GM23338 (cell line): ENCODE measurements around the gene PNPLA2. TPM values are rescaled to one million over a fixed set of nuclear protein-coding genes. Genes with fewer than 3 reads are reported as not detected.

Experiments used
- ATAC-seq: fragments of 200-7000 bp; cut with Tn5 transposase; 3 replicates; pipeline ENCODE4 v1.9.1; 2020
- DNase-seq: peaks from one replicate; pipeline ENCODE4 v3.0.0-alpha.2; 2015; ENCODE audit warnings: low spot score
- H2AFZ ChIP-seq: fragments of 200-600 bp; sonication (generic); 2 replicates; pipeline ENCODE4 v1.8.0; 2016; ENCODE audit warnings: antibody characterized with exemption, mild to moderate bottlenecking, moderate library complexity
- H3F3A ChIP-seq: fragments of 200-600 bp; sonication (generic); replicated peaks from 2 replicates; pipeline ENCODE4 v1.8.0; 2017; ENCODE audit warnings: antibody characterized with exemption, mixed run types, low read depth
- H3K27ac ChIP-seq: fragments of 200-600 bp; sonication (generic); 2 replicates; pipeline ENCODE4 v1.6.1; 2016; ENCODE audit warnings: low read depth
- H3K27me3 ChIP-seq: fragments of 200-600 bp; sonication (generic); 2 replicates; pipeline ENCODE4 v1.8.0; 2016; ENCODE audit warnings: mild to moderate bottlenecking, mixed run types, moderate library complexity; ENCODE audit not compliant: insufficient read depth
- H3K36me3 ChIP-seq: fragments of 200-600 bp; sonication (generic); 2 replicates; pipeline ENCODE4 v1.8.0; 2016; ENCODE audit warnings: mild to moderate bottlenecking; ENCODE audit not compliant: insufficient read depth
- H3K4me1 ChIP-seq: fragments of 200-600 bp; sonication (generic); 2 replicates; pipeline ENCODE4 v1.8.0; 2016; ENCODE audit warnings: mild to moderate bottlenecking, moderate library complexity; ENCODE audit not compliant: insufficient read depth
- H3K4me2 ChIP-seq: fragments of 200-600 bp; sonication (generic); 2 replicates; pipeline ENCODE4 v1.7.1; 2017; ENCODE audit warnings: mixed run types
- H3K4me3 ChIP-seq: fragments of 200-600 bp; sonication (generic); 2 replicates; pipeline ENCODE4 v1.6.1; 2016; ENCODE audit warnings: mixed run types
- H3K79me2 ChIP-seq: fragments of 200-600 bp; sonication (generic); replicated peaks from 2 replicates; pipeline ENCODE4 v1.8.0; 2017; ENCODE audit warnings: mild to moderate bottlenecking; ENCODE audit not compliant: insufficient read depth
- H3K9me2 ChIP-seq: fragments of 200-600 bp; sonication (generic); 2 replicates; pipeline ENCODE4 v1.8.0; 2017; ENCODE audit not compliant: insufficient read depth
- H4K20me1 ChIP-seq: fragments of 200-600 bp; sonication (generic); replicated peaks from 2 replicates; pipeline ENCODE4 v1.8.0; 2017; ENCODE audit warnings: mild to moderate bottlenecking; ENCODE audit not compliant: insufficient read depth
- H3K27ac Mint-ChIP-seq: 2 replicates; pipeline ENCODE4 v1.8.0; 2020; ENCODE audit warnings: inconsistent platforms, mild to moderate bottlenecking, moderate library complexity, mixed read lengths
- H3K27me3 Mint-ChIP-seq: 3 replicates; pipeline ENCODE4 v1.8.0; 2022; ENCODE audit warnings: low read depth, mild to moderate bottlenecking, moderate library complexity, mixed read lengths, inconsistent platforms; ENCODE audit not compliant: insufficient read depth, poor library complexity
- H3K36me3 Mint-ChIP-seq: 3 replicates; pipeline ENCODE4 v1.8.0; 2021; ENCODE audit warnings: low read depth, mild to moderate bottlenecking, inconsistent platforms, moderate library complexity, mixed read lengths
- H3K4me1 Mint-ChIP-seq: 3 replicates; pipeline ENCODE4 v1.8.0; 2020; ENCODE audit warnings: mild to moderate bottlenecking, inconsistent platforms, mixed read lengths
- H3K4me3 Mint-ChIP-seq: 3 replicates; pipeline ENCODE4 v1.8.0; 2021; ENCODE audit warnings: moderate library complexity, mild to moderate bottlenecking, inconsistent platforms, mixed read lengths
- H3K9me3 Mint-ChIP-seq: 3 replicates; pipeline ENCODE4 v1.8.0; 2020; ENCODE audit warnings: moderate library complexity, mild to moderate bottlenecking, inconsistent platforms, mixed read lengths
- CREB1 ChIP-seq: fragments of 250-450 bp; sonication (Bioruptor Pico); IDR thresholded peaks from 2 replicates; pipeline ENCODE4 v1.5.0; 2020; ENCODE audit warnings: low read depth, mild to moderate bottlenecking, moderate library complexity
- EZH2 ChIP-seq: fragments of 200-600 bp; sonication (generic); IDR thresholded peaks from one replicate; pipeline ENCODE4 v1.8.0; 2017; ENCODE audit warnings: antibody characterized with exemption, mild to moderate bottlenecking, low read depth; ENCODE audit not compliant: unreplicated experiment
- NANOG ChIP-seq: IDR thresholded peaks from 2 replicates; pipeline ENCODE4 v1.6.1; 2016; ENCODE audit warnings: antibody characterized with exemption, borderline replicate concordance
- POLR2AphosphoS5 ChIP-seq: IDR thresholded peaks from 2 replicates; pipeline ENCODE4 v1.6.1; 2016; ENCODE audit warnings: antibody characterized with exemption, low read depth
- STAT1 ChIP-seq: IDR thresholded peaks from one replicate; pipeline ENCODE4 v1.6.1; 2016; ENCODE audit warnings: antibody characterized with exemption; ENCODE audit not compliant: unreplicated experiment
- ZNF114 ChIP-seq: fragments of 250-450 bp; sonication (Bioruptor Pico); IDR thresholded peaks from 2 replicates; pipeline ENCODE4 v1.5.0; 2020; ENCODE audit warnings: mild to moderate bottlenecking, moderate library complexity
- polyA plus RNA-seq: library from polyadenylated mRNA; unstranded; fragments of >200 nt; fragmentation: Nextera tagmentation; extraction: Ambion mirVana; gene quantifications from 2 replicates; pipeline ENCODE4 v1.2.1, GENCODE V29; 2016
- total RNA-seq: library from RNA; depleted of rRNA; stranded (reverse); fragments of >200 nt; shearing (Covaris generic); gene quantifications from 2 replicates; pipeline ENCODE4 v1.2.3, GENCODE V29; 2014
- TF ChIP-seq, protein P1 (sequence below): fragments of 250-450 bp; sonication (Bioruptor Pico); IDR thresholded peaks from 2 replicates; pipeline ENCODE4 v1.5.0; 2020; ENCODE audit warnings: mild to moderate bottlenecking, moderate library complexity
- TF ChIP-seq, protein P2 (sequence below): IDR thresholded peaks from 2 replicates; pipeline ENCODE4 v1.6.1; 2016; ENCODE audit warnings: antibody characterized with exemption

PNPLA2 gene
- total and polyA plus RNA-seq, 2 experiments from 2014 or later: 31.1 to 45.6 TPM

DNA sequence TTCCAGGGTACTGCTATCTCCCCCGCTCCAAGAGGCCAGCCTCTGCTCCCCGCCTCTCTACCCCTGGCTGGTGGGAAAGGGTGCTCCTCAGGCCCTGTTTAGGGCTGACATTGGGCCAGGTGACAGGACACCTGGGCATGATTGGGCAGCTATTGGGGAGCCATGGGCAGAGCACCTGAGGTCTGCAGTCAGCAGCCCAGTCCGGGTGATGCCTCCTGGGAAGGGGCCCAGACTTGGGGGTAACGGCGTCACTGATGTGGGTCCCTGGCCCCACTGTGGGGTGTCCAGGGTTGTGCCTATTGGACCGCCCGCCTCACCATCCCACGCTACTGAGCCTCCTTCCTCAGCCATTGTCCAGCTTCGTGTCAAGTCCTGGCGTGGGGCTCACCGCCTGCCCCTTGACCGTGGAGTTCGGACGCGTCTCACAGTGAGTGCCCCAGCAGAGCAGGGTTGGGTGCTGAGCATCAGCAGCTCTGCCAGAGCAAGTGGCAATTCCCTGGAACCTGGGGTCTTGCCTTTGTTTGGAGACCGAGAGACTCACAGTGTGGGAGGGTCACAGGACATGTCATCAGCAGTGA, 38.7 kb upstream of the PNPLA2 start (continued):
- TF ChIP-seq, protein P1, sequence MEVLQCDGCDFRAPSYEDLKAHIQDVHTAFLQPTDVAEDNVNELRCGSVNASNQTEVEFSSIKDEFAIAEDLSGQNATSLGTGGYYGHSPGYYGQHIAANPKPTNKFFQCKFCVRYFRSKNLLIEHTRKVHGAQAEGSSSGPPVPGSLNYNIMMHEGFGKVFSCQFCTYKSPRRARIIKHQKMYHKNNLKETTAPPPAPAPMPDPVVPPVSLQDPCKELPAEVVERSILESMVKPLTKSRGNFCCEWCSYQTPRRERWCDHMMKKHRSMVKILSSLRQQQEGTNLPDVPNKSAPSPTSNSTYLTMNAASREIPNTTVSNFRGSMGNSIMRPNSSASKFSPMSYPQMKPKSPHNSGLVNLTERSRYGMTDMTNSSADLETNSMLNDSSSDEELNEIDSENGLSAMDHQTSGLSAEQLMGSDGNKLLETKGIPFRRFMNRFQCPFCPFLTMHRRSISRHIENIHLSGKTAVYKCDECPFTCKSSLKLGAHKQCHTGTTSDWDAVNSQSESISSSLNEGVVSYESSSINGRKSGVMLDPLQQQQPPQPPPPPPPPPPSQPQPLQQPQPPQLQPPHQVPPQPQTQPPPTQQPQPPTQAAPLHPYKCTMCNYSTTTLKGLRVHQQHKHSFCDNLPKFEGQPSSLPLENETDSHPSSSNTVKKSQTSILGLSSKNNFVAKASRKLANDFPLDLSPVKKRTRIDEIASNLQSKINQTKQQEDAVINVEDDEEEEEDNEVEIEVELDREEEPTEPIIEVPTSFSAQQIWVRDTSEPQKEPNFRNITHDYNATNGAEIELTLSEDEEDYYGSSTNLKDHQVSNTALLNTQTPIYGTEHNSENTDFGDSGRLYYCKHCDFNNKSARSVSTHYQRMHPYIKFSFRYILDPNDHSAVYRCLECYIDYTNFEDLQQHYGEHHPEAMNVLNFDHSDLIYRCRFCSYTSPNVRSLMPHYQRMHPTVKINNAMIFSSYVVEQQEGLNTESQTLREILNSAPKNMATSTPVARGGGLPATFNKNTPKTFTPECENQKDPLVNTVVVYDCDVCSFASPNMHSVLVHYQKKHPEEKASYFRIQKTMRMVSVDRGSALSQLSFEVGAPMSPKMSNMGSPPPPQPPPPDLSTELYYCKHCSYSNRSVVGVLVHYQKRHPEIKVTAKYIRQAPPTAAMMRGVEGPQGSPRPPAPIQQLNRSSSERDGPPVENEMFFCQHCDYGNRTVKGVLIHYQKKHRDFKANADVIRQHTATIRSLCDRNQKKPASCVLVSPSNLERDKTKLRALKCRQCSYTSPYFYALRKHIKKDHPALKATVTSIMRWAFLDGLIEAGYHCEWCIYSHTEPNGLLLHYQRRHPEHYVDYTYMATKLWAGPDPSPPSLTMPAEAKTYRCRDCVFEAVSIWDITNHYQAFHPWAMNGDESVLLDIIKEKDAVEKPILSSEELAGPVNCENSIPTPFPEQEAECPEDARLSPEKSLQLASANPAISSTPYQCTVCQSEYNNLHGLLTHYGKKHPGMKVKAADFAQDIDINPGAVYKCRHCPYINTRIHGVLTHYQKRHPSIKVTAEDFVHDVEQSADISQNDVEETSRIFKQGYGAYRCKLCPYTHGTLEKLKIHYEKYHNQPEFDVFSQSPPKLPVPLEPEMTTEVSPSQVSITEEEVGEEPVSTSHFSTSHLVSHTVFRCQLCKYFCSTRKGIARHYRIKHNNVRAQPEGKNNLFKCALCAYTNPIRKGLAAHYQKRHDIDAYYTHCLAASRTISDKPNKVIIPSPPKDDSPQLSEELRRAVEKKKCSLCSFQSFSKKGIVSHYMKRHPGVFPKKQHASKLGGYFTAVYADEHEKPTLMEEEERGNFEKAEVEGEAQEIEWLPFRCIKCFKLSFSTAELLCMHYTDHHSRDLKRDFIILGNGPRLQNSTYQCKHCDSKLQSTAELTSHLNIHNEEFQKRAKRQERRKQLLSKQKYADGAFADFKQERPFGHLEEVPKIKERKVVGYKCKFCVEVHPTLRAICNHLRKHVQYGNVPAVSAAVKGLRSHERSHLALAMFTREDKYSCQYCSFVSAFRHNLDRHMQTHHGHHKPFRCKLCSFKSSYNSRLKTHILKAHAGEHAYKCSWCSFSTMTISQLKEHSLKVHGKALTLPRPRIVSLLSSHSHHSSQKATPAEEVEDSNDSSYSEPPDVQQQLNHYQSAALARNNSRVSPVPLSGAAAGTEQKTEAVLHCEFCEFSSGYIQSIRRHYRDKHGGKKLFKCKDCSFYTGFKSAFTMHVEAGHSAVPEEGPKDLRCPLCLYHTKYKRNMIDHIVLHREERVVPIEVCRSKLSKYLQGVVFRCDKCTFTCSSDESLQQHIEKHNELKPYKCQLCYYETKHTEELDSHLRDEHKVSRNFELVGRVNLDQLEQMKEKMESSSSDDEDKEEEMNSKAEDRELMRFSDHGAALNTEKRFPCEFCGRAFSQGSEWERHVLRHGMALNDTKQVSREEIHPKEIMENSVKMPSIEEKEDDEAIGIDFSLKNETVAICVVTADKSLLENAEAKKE (CRISPR knock-in tag): no peak
- no peak for TF ChIP-seq ZNF114 (CRISPR knock-in tag)

DNA sequence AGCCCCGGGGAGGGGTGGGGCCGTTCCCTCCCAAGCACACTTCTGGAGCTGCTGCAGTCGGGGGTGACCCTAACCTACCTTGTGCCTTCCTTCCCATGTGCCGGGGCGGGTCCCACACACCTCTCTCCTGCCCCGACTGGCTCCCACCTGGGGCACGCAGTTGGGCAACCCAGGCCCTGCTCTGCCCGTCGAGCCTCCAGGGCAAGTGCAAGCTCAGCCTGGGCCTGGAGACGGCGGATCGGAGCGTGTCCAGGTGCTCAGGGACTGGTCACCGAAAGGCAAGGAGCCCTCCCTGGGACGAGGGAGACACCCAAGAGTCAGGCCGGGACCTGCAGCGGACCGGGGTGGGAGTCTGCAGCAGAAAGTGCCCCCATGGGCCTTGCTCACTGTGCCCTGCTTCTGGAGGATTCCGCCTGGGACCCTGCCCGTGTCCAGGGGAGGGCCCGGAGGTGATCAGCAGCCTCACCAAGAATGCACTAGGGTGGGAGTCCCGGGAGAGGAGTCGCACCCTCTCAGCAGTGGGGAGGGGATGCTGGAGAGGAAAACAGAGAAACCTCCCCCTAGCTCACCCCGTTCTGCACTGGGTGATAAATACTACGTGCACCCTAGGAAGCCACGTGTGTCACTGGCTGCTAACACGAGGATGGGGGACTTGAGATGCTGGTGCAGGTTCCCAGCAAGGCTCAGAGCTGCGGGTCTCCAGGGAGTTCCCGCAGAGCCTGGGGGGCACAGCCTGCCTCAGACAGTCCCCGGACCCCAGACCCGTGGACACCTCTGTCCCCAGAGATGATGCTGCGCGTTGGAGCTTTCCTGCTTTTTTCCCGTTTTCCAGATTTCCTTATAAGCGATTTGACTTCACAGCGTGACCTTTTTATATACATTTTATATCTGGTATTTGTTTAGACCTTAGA, 36.2 kb upstream of the PNPLA2 start:
- Histone ChIP-seq H3K79me2 (peaks cover 7% of the 10 kb centered on the region), H2AFZ (no peak overlapping the region), H3F3A (peaks cover 10% of the 10 kb centered on the region), H3K27me3 (no peaks in the 10 kb centered on the region), H3K36me3 (no peaks in the 10 kb centered on the region), H4K20me1 (peaks cover 11% of the 10 kb centered on the region), H3K4me3 (peak overlapping the region; percentile 7; the same call in 1 of the 2 replicates), H3K9me2 (no peaks in the 10 kb centered on the region), H3K4me1 (peaks cover 14% of the 10 kb centered on the region), H3K27ac (peak overlapping the region; percentile 60; the same call in 1 of the 2 replicates), H3K4me2 (peak overlapping the region; percentile 19)
- peak overlapping the region; percentile 59; the same call in 1 of the 3 replicates for H3K4me3 Mint-ChIP-seq
- H3K27ac Mint-ChIP-seq: peak overlapping the region; percentile 67; the same call in 1 of the 2 replicates
- peaks cover 30% of the 10 kb centered on the region for H3K4me1 Mint-ChIP-seq
- DNase-seq (no peak), ATAC-seq (no peak)
- H3K9me3 Mint-ChIP-seq: no peaks in the 10 kb centered on the region
- H3K36me3 Mint-ChIP-seq: peaks cover 18% of the 10 kb centered on the region
- H3K27me3 Mint-ChIP-seq: peaks cover 13% of the 10 kb centered on the region
- TF ChIP-seq NANOG (no peak), CREB1 (CRISPR knock-in tag) (no peak), EZH2 (no peak), POLR2AphosphoS5 (no peak), STAT1 (no peak)
- TF ChIP-seq, protein P2, sequence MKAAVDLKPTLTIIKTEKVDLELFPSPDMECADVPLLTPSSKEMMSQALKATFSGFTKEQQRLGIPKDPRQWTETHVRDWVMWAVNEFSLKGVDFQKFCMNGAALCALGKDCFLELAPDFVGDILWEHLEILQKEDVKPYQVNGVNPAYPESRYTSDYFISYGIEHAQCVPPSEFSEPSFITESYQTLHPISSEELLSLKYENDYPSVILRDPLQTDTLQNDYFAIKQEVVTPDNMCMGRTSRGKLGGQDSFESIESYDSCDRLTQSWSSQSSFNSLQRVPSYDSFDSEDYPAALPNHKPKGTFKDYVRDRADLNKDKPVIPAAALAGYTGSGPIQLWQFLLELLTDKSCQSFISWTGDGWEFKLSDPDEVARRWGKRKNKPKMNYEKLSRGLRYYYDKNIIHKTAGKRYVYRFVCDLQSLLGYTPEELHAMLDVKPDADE: no peak
